T-helper 2 cell treated with Interferon-gamma antibody and Interleukin-4, amounts not matched to agents 5 μg/mL and 100 μg/mL, for 36 hours (primary cell): ENCODE data around the gene ANKRD6.
"Not testable (repeated sequence)": the region's sequence is repeated elsewhere in the genome, so short reads cannot be mapped to it uniquely, and the experiment has no call there.

Experiments
- DNase-seq: peaks from one replicate; pipeline ENCODE4 v3.0.0; 2021; ENCODE audit warnings: low spot score
- H3K27ac Mint-ChIP-seq: one replicate; pipeline ENCODE4 v1.8.0; 2021; ENCODE audit warnings: mild to moderate bottlenecking, mixed read lengths
- H3K27me3 Mint-ChIP-seq: one replicate; pipeline ENCODE4 v1.8.0; 2021; ENCODE audit warnings: low read depth, mixed read lengths
- H3K36me3 Mint-ChIP-seq: one replicate; pipeline ENCODE4 v1.8.0; 2021; ENCODE audit warnings: low read depth, mixed read lengths
- H3K4me1 Mint-ChIP-seq: one replicate; pipeline ENCODE4 v1.8.0; 2021; ENCODE audit warnings: low read depth, mixed read lengths
- H3K4me3 Mint-ChIP-seq: one replicate; pipeline ENCODE4 v1.8.0; 2022; ENCODE audit warnings: mild to moderate bottlenecking, moderate library complexity, mixed read lengths
- H3K9me3 Mint-ChIP-seq: one replicate; pipeline ENCODE4 v1.8.0; 2021; ENCODE audit warnings: mixed read lengths

The ANKRD6 gene

GRCh38 chr6:89640804-89641203 is 207.9 kb downstream of the ANKRD6 start:
- Mint-ChIP-seq H3K27ac (no peak overlapping the region), H3K9me3 (no peaks in the 10 kb centered on the region), H3K27me3 (no peaks in the 10 kb centered on the region), H3K4me1 (peaks cover 25% of the 10 kb centered on the region), H3K36me3 (peaks cover 48% of the 10 kb centered on the region), H3K4me3 (no peak overlapping the region)
- no peak for DNase-seq

- not testable (repeated sequence) for DNase-seq, H3K27ac Mint-ChIP-seq, H3K27me3 Mint-ChIP-seq
Measured at GRCh38 chr6:89641581-89641980, 208.6 kb downstream of the ANKRD6 start.

GRCh38 chr6:89642956-89643355 is 210.0 kb downstream of the ANKRD6 start:
- H3K9me3 Mint-ChIP-seq: no peaks in the 10 kb centered on the region
- H3K27ac Mint-ChIP-seq: no peak overlapping the region
- peaks cover 14% of the 10 kb centered on the region for H3K4me1 Mint-ChIP-seq

More at GRCh38 chr6:89641581-89641980, 208.6 kb downstream of the ANKRD6 start:
- H3K4me3 Mint-ChIP-seq, H3K9me3 Mint-ChIP-seq: not testable (repeated sequence)
- Mint-ChIP-seq H3K36me3 (peaks cover 48% of the 10 kb centered on the region), H3K4me1 (peaks cover 23% of the 10 kb centered on the region)

GRCh38 chr6:89643406-89643805 is 210.5 kb downstream of the ANKRD6 start:
- H3K4me3 Mint-ChIP-seq: no peak overlapping the region
- no peaks in the 10 kb centered on the region for H3K9me3 Mint-ChIP-seq
- H3K4me1 Mint-ChIP-seq: peaks cover 14% of the 10 kb centered on the region
- H3K27me3 Mint-ChIP-seq: no peaks in the 10 kb centered on the region
- H3K27ac Mint-ChIP-seq: no peak overlapping the region
- DNase-seq: no peak
- peaks cover 56% of the 10 kb centered on the region for H3K36me3 Mint-ChIP-seq

More at GRCh38 chr6:89642956-89643355, 210.0 kb downstream of the ANKRD6 start:
- H3K27me3 Mint-ChIP-seq: no peaks in the 10 kb centered on the region
- no peak for DNase-seq
- H3K4me3 Mint-ChIP-seq: no peak overlapping the region
- H3K36me3 Mint-ChIP-seq: peaks cover 54% of the 10 kb centered on the region

- H3K27ac Mint-ChIP-seq: no peak overlapping the region
- DNase-seq: no peak
- no peak overlapping the region for H3K4me3 Mint-ChIP-seq
- peaks cover 9% of the 10 kb centered on the region for H3K4me1 Mint-ChIP-seq
- no peaks in the 10 kb centered on the region for H3K27me3 Mint-ChIP-seq
- peaks cover 59% of the 10 kb centered on the region for H3K36me3 Mint-ChIP-seq
- no peaks in the 10 kb centered on the region for H3K9me3 Mint-ChIP-seq
Measured at GRCh38 chr6:89644864-89645263, 211.9 kb downstream of the ANKRD6 start.

GRCh38 chr6:89649682-89650081 is 216.7 kb downstream of the ANKRD6 start:
- H3K4me1 Mint-ChIP-seq: peaks cover 12% of the 10 kb centered on the region
- H3K4me3 Mint-ChIP-seq: no peak overlapping the region
- no peak overlapping the region for H3K27ac Mint-ChIP-seq
- H3K9me3 Mint-ChIP-seq: no peaks in the 10 kb centered on the region
- H3K36me3 Mint-ChIP-seq: peaks cover 61% of the 10 kb centered on the region
- no peak for DNase-seq
- no peaks in the 10 kb centered on the region for H3K27me3 Mint-ChIP-seq

GRCh38 chr6:89650579-89650978 is 217.6 kb downstream of the ANKRD6 start:
- no peaks in the 10 kb centered on the region for H3K9me3 Mint-ChIP-seq
- H3K27ac Mint-ChIP-seq: no peak overlapping the region
- no peak for DNase-seq
- no peaks in the 10 kb centered on the region for H3K27me3 Mint-ChIP-seq
- H3K4me3 Mint-ChIP-seq: no peak overlapping the region
- H3K4me1 Mint-ChIP-seq: peaks cover 8% of the 10 kb centered on the region
- peaks cover 59% of the 10 kb centered on the region for H3K36me3 Mint-ChIP-seq

- Mint-ChIP-seq H3K9me3 (no peaks in the 10 kb centered on the region), H3K4me3 (no peak overlapping the region), H3K27me3 (no peaks in the 10 kb centered on the region), H3K27ac (no peak overlapping the region), H3K36me3 (peaks cover 58% of the 10 kb centered on the region), H3K4me1 (peaks cover 2% of the 10 kb centered on the region)
- no peak for DNase-seq
Measured at GRCh38 chr6:89655122-89655521, 222.2 kb downstream of the ANKRD6 start.

- H3K36me3 Mint-ChIP-seq: peaks cover 61% of the 10 kb centered on the region
- no peak overlapping the region for H3K27ac Mint-ChIP-seq
- no peaks in the 10 kb centered on the region for H3K27me3 Mint-ChIP-seq
- no peaks in the 10 kb centered on the region for H3K4me1 Mint-ChIP-seq
- H3K9me3 Mint-ChIP-seq: no peaks in the 10 kb centered on the region
- DNase-seq: no peak
- H3K4me3 Mint-ChIP-seq: no peak overlapping the region
Measured at GRCh38 chr6:89657445-89658158, 224.7 kb downstream of the ANKRD6 start.

- no peak overlapping the region for H3K4me3 Mint-ChIP-seq
- no peak overlapping the region for H3K27ac Mint-ChIP-seq
- DNase-seq: no peak
- H3K4me1 Mint-ChIP-seq: no peaks in the 10 kb centered on the region
- H3K27me3 Mint-ChIP-seq: no peaks in the 10 kb centered on the region
- H3K9me3 Mint-ChIP-seq: no peaks in the 10 kb centered on the region
- peaks cover 62% of the 10 kb centered on the region for H3K36me3 Mint-ChIP-seq
Measured at GRCh38 chr6:89660981-89661380, 228.0 kb downstream of the ANKRD6 start.

GRCh38 chr6:89661559-89661958 is 228.6 kb downstream of the ANKRD6 start:
- H3K27me3 Mint-ChIP-seq: no peaks in the 10 kb centered on the region
- H3K4me3 Mint-ChIP-seq: no peak overlapping the region
- no peaks in the 10 kb centered on the region for H3K4me1 Mint-ChIP-seq
- no peaks in the 10 kb centered on the region for H3K9me3 Mint-ChIP-seq
- DNase-seq: no peak
- no peak overlapping the region for H3K27ac Mint-ChIP-seq
- peaks cover 59% of the 10 kb centered on the region for H3K36me3 Mint-ChIP-seq

- H3K27ac Mint-ChIP-seq: no peak overlapping the region
- H3K4me1 Mint-ChIP-seq: no peaks in the 10 kb centered on the region
- peaks cover 52% of the 10 kb centered on the region for H3K36me3 Mint-ChIP-seq
- no peaks in the 10 kb centered on the region for H3K27me3 Mint-ChIP-seq
- no peak for DNase-seq
- H3K9me3 Mint-ChIP-seq: no peaks in the 10 kb centered on the region
- H3K4me3 Mint-ChIP-seq: no peak overlapping the region
Measured at GRCh38 chr6:89662659-89663223, 229.8 kb downstream of the ANKRD6 start.

GRCh38 chr6:89667872-89668556 is 235.1 kb downstream of the ANKRD6 start:
- DNase-seq: no peak
- Mint-ChIP-seq H3K36me3 (peaks cover 38% of the 10 kb centered on the region), H3K9me3 (no peaks in the 10 kb centered on the region), H3K27ac (no peak overlapping the region), H3K27me3 (no peaks in the 10 kb centered on the region), H3K4me3 (no peak overlapping the region), H3K4me1 (no peaks in the 10 kb centered on the region)

GRCh38 chr6:89669002-89669401 is 236.1 kb downstream of the ANKRD6 start:
- H3K4me3 Mint-ChIP-seq: no peak overlapping the region
- peaks cover 35% of the 10 kb centered on the region for H3K36me3 Mint-ChIP-seq
- no peak for DNase-seq
- H3K9me3 Mint-ChIP-seq: no peaks in the 10 kb centered on the region
- no peaks in the 10 kb centered on the region for H3K27me3 Mint-ChIP-seq
- H3K27ac Mint-ChIP-seq: no peak overlapping the region
- no peaks in the 10 kb centered on the region for H3K4me1 Mint-ChIP-seq
